ENCODE data around the gene MSN. TPM values are rescaled to one million over a fixed set of nuclear protein-coding genes. Genes with fewer than 3 reads are reported as not detected.

MSN gene
- total RNA-seq, 1 donor from 2014 or later, result 107 TPM

GRCh38 chrX:65741823-65742222 is 74.4 kb downstream of the MSN start:
- no peak for TF ChIP-seq CTCF (IDR thresholded peaks at IDR 0.05; ENCODE audit: borderline replicate concordance)
- Histone ChIP-seq H3K4me1 (peaks cover 9% of the 10 kb centered on the region), H3K27ac (replicated peaks) (peak overlapping the region; percentile 30), H3K27me3 (ENCODE audit: low read depth) (no peaks in the 10 kb centered on the region), H3K4me3 (no peak overlapping the region), H3K36me3 (peaks cover 55% of the 10 kb centered on the region), H3K9me3 (replicated peaks) (no peaks in the 10 kb centered on the region)
- intact Hi-C loops (cut with micrococcal nuclease), result no loop called here
- DNase-seq, result no peak

- H3K27ac ChIP-seq (replicated peaks), result no peak overlapping the region
- no peaks in the 10 kb centered on the region for H3K9me3 ChIP-seq (replicated peaks)
- peaks cover 6% of the 10 kb centered on the region for H3K4me1 ChIP-seq
- TF ChIP-seq CTCF (IDR thresholded peaks at IDR 0.05; ENCODE audit: borderline replicate concordance), result no peak
- peaks cover 24% of the 10 kb centered on the region for H3K36me3 ChIP-seq
- H3K4me3 ChIP-seq, result no peak overlapping the region
- intact Hi-C loops (cut with micrococcal nuclease), result no loop called here
- no peak for DNase-seq
- no peaks in the 10 kb centered on the region for H3K27me3 ChIP-seq (ENCODE audit: low read depth)
Measured at GRCh38 chrX:65744965-65745364, 77.5 kb downstream of the MSN start.

- intact Hi-C loops (cut with micrococcal nuclease), result no loop called here
- DNase-seq, result no peak
- Histone ChIP-seq H3K4me1 (peaks cover 6% of the 10 kb centered on the region), H3K27me3 (ENCODE audit: low read depth) (no peaks in the 10 kb centered on the region), H3K9me3 (replicated peaks) (no peaks in the 10 kb centered on the region), H3K4me3 (no peak overlapping the region), H3K36me3 (peaks cover 19% of the 10 kb centered on the region), H3K27ac (replicated peaks) (no peak overlapping the region)
- TF ChIP-seq CTCF (IDR thresholded peaks at IDR 0.05; ENCODE audit: borderline replicate concordance), result no peak
Measured at GRCh38 chrX:65745427-65745826, 78.0 kb downstream of the MSN start.

- Histone ChIP-seq H3K4me1 (peaks cover 6% of the 10 kb centered on the region), H3K27me3 (ENCODE audit: low read depth) (no peaks in the 10 kb centered on the region), H3K9me3 (replicated peaks) (no peaks in the 10 kb centered on the region), H3K4me3 (no peak overlapping the region), H3K36me3 (peaks cover 13% of the 10 kb centered on the region), H3K27ac (replicated peaks) (no peak overlapping the region)
- no peak for DNase-seq
- intact Hi-C loops (cut with micrococcal nuclease), result no loop called here
- TF ChIP-seq CTCF (IDR thresholded peaks at IDR 0.05; ENCODE audit: borderline replicate concordance), result no peak
Measured at GRCh38 chrX:65745992-65746391, 78.5 kb downstream of the MSN start.

GRCh38 chrX:65750674-65751469 is 83.4 kb downstream of the MSN start:
- DNase-seq, result no peak
- Histone ChIP-seq H3K4me1 (no peaks in the 10 kb centered on the region), H3K36me3 (no peaks in the 10 kb centered on the region), H3K4me3 (no peak overlapping the region), H3K27me3 (ENCODE audit: low read depth) (no peaks in the 10 kb centered on the region), H3K27ac (replicated peaks) (no peak overlapping the region), H3K9me3 (replicated peaks) (no peaks in the 10 kb centered on the region)
- no peak for TF ChIP-seq CTCF (IDR thresholded peaks at IDR 0.05; ENCODE audit: borderline replicate concordance)
- intact Hi-C loops (cut with micrococcal nuclease), result no loop called here

All from left ventricle myocardium inferior (tissue), 1 donor.